ENCODE results near the gene ZBTB22.
"Not testable (repeated sequence)": the region's sequence is repeated elsewhere in the genome, so short reads cannot be mapped to it uniquely, and the experiment has no call there.

The ZBTB22 gene

DNA sequence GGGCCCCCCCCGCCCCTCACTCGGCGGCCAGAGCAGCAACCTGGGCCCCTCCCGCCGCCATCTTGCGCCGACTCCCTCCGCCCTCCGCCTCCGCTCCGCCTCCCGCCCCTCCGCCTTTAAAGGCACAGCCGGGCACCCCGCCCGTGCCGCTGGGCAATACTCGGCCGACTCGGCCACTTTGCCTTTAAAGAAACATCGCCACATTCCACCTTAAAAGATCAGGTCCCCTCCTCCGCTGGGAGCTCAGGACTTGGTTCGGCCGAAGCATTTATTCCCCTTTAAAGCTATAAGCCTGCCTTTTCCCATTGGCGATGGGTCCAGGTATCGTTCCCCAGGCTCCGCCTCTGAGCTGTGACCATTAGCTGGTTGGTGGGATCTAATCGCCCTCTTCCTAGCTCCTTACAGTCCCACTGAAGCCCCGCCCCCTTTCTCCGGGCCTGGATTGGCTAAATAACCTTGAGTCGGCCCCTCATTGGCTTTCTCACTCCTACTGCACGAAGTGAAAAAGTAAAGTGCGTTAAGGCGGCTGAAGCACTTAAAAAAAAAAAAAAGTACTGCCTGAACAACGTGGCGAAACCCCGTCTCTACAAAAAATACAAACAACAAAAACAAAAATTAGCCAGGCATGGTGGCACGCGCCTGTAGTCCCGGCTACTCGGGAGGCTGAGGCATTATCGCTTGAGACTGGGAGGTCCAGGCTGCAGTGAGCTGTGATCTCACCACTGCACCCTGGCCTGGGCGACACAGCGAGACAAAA is at the start of gene ZBTB22:
Gene ZBTB22 (minus strand): TSS at position 76 of the 757 bp plus-strand sequence. CDS start 828 bp downstream, outside the sequence.
- DNase-seq, result peak; percentile 93 to 96

DNA sequence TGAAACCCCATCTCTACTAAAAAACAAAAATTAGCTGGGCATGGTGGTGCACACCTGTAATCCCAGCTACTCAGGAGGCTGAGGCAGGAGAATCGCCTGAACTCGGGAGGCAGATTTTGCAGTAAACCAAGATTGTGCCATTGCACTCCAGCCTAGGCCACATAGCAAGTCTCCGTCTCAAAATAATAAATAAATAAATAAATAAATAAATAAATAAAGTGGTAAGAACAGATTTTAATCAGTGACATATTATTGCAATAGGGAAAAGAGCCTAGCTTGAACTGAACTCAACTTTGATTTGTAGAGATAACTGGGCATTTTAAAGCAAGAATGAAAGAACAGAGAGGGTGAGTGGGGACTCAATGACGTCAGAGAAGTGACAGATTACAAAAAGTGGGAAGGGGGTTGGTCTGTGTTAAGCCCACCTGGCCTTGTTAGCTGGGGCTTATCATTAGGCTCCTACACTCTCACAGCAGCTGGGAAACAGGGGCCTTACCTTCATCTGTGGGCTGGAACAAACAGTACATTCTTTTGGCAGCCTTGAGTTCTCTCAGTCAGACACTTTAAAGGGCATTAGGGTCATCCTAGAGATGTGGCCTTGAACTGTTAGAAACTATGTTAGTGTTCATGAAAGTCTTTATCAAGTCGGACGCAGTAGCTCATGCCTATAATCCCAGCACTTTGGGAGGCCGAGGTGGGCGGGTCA is 49.6 kb upstream of the ZBTB22 start:
- DNase-seq, result no peak

DNA sequence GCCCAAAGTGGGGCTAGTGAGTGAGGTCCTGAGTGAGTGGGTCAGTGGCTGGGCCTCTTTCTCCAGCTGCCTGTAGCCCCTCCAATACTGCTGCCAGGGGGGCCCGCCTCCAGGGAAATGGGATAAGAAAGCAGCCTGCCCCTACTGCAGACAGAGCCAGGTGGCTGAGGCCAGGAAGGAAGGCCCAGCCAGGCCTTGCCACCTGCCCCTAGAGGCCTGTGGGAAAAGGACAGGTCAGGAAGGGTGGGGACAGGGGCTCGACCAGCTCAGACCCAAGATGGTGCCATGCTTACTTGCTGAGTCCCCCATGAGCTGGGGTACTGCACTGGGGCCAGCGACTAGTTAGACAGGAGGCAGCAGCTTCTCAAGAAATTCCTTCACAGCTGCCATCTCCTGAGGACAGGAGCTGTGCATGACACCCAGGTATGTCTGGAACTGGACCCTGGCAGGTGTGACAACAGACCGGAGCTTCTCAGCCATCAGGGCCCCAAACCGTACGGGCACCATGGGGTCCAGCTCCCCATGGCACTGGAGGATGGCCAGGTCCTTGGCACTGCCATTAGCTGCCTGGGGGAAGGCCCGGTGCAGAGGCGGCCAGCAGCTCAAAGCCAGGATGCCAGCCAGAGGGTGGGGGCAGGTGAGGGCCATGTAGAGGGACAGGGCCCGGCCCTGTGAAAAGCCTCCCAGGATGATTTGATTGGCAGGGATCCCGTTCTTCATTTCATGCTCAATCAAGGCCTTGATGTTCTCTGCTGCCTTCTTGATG is 47.8 kb upstream of the ZBTB22 start:
- not testable (repeated sequence) for DNase-seq

DNA sequence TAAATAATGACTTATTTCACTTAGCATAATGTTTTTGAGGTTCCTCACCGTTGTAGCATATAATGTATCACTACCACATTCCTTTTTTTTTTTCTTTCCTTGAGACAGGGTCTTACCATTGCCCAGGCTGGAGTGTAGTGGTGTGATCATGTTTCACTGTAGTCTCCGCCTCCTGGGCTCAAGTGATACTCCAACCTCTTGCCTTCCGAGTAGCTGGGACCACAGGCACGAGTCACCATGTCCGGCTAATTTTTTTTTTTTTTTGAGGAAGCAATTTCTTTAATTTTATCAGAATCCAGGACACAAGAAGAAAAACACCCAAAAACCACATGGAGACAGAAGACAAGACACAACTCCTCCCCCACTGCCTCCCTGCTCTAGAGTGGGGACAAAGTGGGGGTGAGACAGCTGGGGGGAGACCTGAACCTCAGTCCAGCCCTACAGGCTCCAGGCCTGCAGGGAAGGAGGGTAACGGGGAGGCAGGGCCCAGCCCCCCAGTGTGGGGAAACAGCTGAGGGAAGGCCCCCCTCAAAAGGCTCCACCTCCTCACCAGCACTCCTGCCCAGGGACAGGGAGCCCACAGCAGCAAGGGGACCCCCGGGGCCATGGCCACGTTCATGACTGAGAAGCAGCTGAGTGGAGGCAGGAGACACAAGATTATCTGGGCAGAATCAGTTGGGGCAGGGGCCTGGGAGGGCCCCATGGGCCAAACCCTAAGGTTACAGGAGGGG is 47.1 kb upstream of the ZBTB22 start:
- not testable (repeated sequence) for DNase-seq

GRCh38 chr6:33363486-33363885 is 45.9 kb upstream of the ZBTB22 start:
- not testable (repeated sequence) for DNase-seq

DNA sequence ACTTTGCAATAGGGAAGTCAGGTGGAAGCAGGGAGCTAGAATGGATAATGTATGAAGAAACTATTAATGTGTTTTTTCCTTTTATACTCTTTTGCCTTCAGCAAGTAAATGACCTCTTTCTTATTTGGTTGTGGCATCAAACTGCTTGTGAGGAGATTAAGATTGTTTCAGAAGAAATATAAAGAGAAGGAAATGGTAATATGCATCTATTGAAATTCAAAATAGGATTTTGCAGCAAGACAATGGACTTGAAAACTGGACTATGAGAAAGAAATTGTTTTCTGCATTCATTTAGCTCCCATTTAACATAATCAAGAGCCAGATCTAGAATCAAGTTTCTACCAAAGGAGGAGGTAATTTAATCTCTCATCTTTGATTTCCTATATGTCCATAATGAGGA is 41.8 kb upstream of the ZBTB22 start:
- no peak for DNase-seq

DNA sequence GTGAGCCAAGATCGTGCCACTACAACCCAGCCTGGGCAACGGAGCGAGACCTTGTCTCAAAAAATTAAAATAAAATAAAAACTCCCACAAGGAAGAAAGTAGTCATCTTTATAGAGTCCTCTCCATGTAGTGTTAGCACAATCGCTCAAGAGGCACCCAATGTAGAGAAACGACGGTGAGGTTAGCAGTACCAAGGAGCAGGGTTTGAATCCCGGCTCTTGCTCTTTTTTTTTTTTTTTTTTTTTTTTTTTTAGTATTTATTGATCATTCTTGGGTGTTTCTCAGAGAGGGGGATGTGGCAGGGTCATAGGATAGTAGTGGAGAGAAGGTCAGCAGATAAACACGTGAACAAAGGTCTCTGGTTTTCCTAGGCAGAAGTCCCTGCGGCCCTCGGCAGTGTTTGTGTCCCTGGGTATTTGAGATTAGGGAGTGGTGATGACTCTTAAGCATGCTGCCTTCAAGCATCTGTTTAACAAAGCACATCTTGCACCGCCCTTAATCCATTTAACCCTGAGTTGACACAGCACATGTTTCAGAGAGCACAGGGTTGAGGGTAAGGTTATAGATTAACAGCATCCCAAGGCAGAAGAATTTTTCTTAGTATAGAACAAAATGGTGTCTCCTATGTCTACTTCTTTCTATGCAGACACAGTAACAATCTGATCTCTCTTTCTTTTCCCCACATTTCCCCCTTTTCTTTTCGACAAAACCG is 39.8 kb upstream of the ZBTB22 start:
- DNase-seq, result not testable (repeated sequence)

- no peak for DNase-seq
Observed at GRCh38 chr6:33356295-33356694, 38.8 kb upstream of the ZBTB22 start.

- not testable (repeated sequence) for DNase-seq
Observed at GRCh38 chr6:33355860-33356259, 38.3 kb upstream of the ZBTB22 start.

GRCh38 chr6:33347816-33348215 is 30.3 kb upstream of the ZBTB22 start:
- DNase-seq, result no peak

DNA sequence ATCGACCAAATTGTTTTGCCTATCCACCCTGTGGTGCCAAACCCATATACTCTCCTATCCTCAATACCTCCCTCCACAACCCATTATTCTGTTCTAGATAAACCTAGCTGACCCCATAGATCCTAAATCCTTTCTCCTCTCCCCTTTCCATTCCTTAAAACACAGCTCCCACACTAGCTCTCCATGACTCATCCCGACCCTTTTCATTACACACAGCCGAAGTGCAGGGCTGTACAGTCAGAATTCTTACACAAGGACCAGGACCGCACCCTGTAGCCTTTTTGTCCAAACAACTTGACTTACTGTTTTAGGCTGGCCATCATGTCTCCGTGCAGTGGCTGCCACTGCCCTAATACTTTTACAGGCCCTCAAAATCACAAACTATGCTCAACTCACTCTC is 29.4 kb upstream of the ZBTB22 start:
- DNase-seq, result not testable (repeated sequence)

DNA sequence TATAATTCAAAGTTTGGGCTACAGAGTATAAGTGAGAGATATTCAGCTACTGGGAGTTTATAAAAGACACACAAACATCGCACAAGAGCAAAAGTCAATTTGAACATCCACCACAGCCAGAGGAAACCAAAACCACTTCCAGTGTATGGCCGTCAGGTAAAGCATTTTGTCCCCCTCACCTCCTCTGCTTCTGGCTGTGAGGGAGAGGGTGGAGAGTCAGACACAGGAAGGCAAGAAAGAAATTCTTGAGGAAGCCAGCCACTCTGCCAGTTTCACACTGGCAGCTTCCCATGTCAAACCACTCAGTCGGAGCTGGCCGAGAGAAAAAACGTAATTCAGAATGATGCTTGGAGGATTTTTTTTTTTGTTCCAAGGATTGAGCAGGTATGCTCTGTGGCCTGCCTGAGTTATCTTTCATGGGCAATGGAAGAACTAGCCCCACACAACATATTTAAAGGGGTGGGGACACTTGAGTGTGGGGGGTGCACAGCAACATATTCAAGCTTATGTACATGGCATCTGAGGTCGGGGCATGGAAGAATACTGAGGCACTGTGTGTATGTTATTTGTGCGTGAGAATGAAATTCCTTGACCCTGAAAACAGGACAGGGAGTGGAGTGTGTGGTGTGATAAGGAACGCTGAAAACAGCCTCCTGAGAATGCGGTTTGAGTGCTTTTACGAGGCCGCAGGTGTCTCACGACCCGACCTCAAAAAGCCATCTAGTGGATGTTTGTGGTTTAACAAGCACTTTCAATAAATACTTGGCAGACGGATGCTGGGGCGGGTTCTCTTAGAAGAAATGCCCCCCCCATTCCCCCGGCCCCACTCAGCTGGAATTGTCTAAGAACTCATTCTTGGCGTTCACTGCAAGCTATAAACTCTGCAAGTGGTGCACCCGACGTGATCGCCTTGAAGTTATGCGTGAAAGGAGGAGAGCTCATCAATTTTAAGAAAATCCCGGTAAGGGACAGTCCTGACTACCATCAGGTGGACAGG is 27.5 kb upstream of the ZBTB22 start:
- DNase-seq, result peak; percentile 45

GRCh38 chr6:33343953-33344611 is 26.5 kb upstream of the ZBTB22 start:
- no peak for DNase-seq

DNA sequence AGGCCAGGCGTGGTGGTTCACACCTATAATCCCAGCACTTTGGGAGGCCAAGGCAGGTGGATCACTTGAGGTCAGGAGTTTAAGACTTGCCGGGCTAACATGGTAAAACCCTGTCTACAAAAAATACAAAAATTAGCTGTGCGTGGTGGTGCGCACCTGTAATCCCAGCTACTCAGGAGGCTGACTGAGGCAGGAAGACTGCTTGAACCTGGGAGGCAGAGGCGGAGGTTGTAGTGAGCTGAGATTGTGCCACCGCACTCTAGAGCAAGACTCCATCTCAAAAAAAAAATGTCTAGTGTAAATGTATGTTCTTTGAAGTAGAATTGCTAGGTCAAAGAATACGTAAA is 26.0 kb upstream of the ZBTB22 start:
- not testable (repeated sequence) for DNase-seq

DNA sequence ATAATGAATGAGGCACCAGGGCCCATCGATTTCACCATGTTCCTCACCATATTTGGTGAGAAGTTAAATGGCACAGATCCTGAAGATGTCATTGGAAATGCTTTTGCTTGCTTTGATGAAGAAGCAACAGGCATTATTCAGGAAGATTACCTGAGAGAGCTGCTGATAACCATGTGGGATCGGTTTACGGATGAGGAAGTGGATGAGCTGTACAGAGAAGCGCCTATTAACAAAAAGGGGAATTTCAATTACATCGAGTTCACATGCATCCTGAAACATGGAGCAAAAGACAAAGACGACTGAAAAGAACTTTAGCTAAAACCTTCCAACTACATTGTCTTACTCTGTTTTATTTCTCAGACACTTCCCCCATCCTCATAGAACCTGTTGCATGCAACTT is 21.6 kb upstream of the ZBTB22 start:
- DNase-seq, result no peak

GRCh38 chr6:33336495-33336894 is 19.0 kb upstream of the ZBTB22 start:
- DNase-seq, result no peak

DNA sequence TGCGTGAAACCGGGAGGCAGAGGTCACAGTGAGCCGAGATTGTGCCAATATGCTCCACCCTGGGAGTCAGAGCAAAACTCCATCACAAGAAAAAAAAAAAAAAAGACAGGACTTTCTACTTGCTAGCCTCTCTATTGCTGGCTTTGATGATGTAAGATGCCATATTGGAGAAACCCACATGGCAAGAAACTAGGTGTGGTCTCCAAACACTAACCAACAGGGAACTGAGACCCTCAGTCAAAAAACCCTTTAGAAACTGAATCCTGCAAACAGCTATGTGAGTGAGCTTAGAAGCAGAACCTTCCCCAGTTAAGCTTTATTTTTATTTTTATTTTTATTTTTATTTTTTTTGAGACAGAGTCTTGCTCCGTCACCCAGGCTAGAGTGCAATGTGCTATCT is 18.4 kb upstream of the ZBTB22 start:
- DNase-seq, result no peak

- no peak for DNase-seq
Observed at GRCh38 chr6:33333666-33334065, 16.1 kb upstream of the ZBTB22 start.

- DNase-seq, result no peak
Observed at GRCh38 chr6:33330736-33331135, 13.2 kb upstream of the ZBTB22 start.

DNA sequence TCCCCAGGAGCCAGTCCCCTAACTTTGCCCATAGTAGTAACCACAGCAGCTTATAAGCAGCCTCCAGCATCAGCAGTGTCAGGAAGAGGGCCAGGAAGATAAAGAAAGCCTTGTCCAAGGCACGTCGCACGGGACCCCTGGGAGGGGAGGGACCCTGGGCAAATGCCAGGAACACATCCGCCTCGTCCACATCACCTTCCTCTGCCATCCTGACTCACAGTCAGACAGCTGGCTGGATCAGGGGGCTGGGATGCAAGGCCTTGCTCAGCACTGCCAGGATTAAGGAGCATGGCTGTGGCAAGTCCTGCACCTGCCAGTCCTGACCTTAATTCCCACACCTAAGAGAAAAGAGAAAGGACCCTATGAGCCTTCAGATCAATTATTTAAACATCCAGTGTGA is 11.5 kb upstream of the ZBTB22 start:
- no peak for DNase-seq
